GM18873 (cell line): Measurements from ENCODE around the gene SLC25A23.
A peak's percentile ranks its signal among the peaks of the same experiment; 100 is the strongest.

Experiments used
- ATAC-seq: cut with Tn5 transposase; IDR thresholded peaks from one replicate; pipeline ENCODE4 v1.9.1; 2021; ENCODE audit warnings: mild to moderate bottlenecking, moderate library complexity, moderate number of reproducible peaks; ENCODE audit not compliant: unreplicated experiment, low FRiP score

Gene SLC25A23

GRCh38 chr19:6425732-6426620 is 33.6 kb downstream of the SLC25A23 start:
- ATAC-seq: no peak

- ATAC-seq: peak; percentile 80
Measured at GRCh38 chr19:6424939-6425731, 34.5 kb downstream of the SLC25A23 start.

GRCh38 chr19:6424195-6424938 is 35.2 kb downstream of the SLC25A23 start, which contains the start of gene KHSRP:
Gene KHSRP (minus strand): TSS chr19:6424811. CDS start chr19:6424701, 110 bp downstream.
- no peak for ATAC-seq

- no peak for ATAC-seq
Measured at GRCh38 chr19:6423499-6424194, 35.9 kb downstream of the SLC25A23 start.

- no peak for ATAC-seq
Measured at GRCh38 chr19:6421075-6422014, 38.2 kb downstream of the SLC25A23 start.

GRCh38 chr19:6418562-6418932 is 41.0 kb downstream of the SLC25A23 start:
- ATAC-seq: no peak

GRCh38 chr19:6417713-6418561 is 41.7 kb downstream of the SLC25A23 start:
- no peak for ATAC-seq

- no peak for ATAC-seq
Measured at GRCh38 chr19:6416658-6417405, 42.8 kb downstream of the SLC25A23 start.

GRCh38 chr19:6415591-6416190 is 43.9 kb downstream of the SLC25A23 start:
- no peak for ATAC-seq

GRCh38 chr19:6414793-6415590 is 44.6 kb downstream of the SLC25A23 start:
- no peak for ATAC-seq

GRCh38 chr19:6413721-6414643 is 45.6 kb downstream of the SLC25A23 start:
- ATAC-seq: no peak

GRCh38 chr19:6413291-6413690 is 46.3 kb downstream of the SLC25A23 start:
- ATAC-seq: no peak

- ATAC-seq: no peak
Measured at GRCh38 chr19:6412447-6413091, 47.0 kb downstream of the SLC25A23 start.

- ATAC-seq: no peak
Measured at GRCh38 chr19:6412061-6412446, 47.5 kb downstream of the SLC25A23 start.

GRCh38 chr19:6409346-6409745 is 50.2 kb downstream of the SLC25A23 start:
- ATAC-seq: no peak
